Neural cell (in vitro differentiated cells): ENCODE data around the gene LILRB3.

Experiments
- CTCF ChIP-seq: fragments of 450-650 bp; IDR thresholded peaks from 2 replicates; pipeline ENCODE4 v1.5.1; 2014; ENCODE audit warnings: antibody characterized with exemption, mild to moderate bottlenecking, moderate library complexity; ENCODE audit not compliant: poor library complexity, severe bottlenecking
- EZH2 ChIP-seq: fragments of 200-600, 300-800 bp; shearing (Covaris generic), sonication (generic); IDR thresholded peaks from 2 replicates; pipeline ENCODE4 v1.6.1; 2014; ENCODE audit warnings: antibody characterized with exemption, low read length, borderline replicate concordance, mild to moderate bottlenecking; ENCODE audit not compliant: insufficient read depth, poor library complexity, severe bottlenecking
- POLR2AphosphoS5 ChIP-seq: IDR thresholded peaks from 2 replicates; pipeline ENCODE4 v1.6.1; 2012
- SMC3 ChIP-seq: fragments of 450-650 bp; conservative IDR thresholded peaks from 2 replicates; pipeline ENCODE4 v1.6.1; 2014; ENCODE audit warnings: antibody characterized with exemption, mild to moderate bottlenecking, moderate library complexity; ENCODE audit not compliant: poor library complexity
- TAF1 ChIP-seq: IDR thresholded peaks from 2 replicates; pipeline ENCODE4 v1.6.1; 2012; ENCODE audit warnings: low read depth

- TF ChIP-seq POLR2AphosphoS5 (no peak), EZH2 (no peak), CTCF (no peak), SMC3 (no peak), TAF1 (no peak)
These were observed 39.7 kb upstream of the LILRB3 start for GRCh38 chr19:54262470-54262869.
